HG03571 (cell line): ENCODE results near the gene LDAH.

ENCODE experiments used
- ATAC-seq: cut with Tn5 transposase; IDR thresholded peaks from one replicate; pipeline ENCODE4 v1.9.1; 2021; ENCODE audit not compliant: unreplicated experiment

LDAH gene

DNA sequence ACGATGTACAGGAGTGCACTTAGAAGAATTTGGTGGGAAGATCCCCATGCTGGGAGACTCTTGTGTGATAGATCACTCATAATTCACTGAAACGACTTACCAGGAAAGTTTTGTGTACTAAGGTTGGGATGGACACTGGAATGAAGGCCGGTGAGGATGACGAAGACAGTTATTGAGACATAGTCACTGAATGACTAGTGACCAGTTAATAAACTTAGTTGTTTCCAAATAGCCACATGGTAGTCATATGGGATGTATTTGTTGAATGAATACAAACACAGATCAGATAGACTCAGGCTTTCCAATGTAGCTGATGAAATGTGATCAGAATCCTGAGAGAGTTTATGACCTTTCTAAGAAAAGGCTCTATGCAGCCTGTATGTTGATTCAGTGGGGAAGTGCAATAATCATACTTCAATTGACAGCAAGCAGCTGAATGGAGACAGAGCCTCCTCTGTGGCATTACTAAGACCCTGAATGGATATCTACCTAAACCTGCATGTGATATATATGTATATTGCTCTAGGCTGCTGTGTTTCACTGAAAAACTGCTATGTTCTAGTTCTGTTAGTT is 135.6 kb downstream of the LDAH start:
- no peak for ATAC-seq

DNA sequence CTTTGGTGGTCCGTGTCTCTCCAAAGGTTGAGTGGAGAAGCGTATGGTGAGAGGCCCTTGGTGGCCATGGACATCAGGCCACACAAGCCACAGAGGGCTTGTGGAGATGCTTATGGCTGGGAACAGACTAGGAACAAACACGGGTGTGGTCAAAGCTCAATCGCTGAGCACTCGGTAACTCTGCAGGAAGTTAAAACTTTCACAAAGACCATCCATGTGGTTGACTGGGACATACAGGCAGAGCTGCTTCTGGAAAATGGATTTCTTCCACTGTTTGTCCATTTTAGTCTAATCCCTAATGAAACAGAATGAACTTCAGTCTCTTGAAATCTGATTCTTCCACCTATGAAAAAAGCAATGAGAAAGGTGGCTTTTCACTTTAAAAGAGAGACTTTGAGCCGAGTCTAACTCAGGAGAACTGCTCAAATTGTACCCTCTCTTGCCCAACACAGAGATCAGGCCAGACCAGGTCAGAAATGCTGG is 138.3 kb downstream of the LDAH start:
- ATAC-seq, result no peak

DNA sequence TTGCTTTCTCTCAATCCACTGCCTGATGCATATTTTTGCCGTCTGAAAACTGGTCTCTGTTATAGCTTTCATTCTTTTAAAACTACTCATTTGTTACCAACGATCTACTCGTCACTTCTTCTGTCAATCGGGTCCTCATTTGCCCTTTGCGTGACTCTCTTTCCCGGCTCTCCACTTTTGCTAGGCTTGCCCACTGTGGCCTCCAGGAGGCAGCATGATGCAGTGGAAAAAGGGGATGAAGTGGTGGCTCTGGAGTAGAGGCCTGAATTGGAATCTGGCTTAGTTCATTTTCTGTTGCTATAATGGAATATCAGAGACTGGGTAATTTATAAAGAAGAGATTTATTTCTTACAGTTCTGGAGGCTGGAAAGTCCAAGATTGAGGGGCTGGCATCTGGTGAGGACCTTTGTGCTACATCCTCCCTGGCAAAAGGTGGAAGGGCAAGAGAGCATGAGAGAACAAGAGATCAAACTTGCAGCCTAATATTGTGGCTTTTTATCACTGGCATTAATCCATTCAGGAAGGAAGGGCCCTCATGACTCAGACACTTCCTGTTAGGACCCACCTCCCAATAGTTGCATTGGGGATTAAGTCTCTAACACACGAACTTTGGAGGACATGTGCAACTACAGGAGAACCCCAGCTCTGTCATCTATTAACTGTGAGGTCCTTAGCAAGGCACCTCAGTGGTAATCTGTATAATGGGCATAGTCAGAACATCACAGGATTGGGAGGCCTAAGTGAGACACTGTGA is 140.6 kb downstream of the LDAH start:
- ATAC-seq, result no peak

DNA sequence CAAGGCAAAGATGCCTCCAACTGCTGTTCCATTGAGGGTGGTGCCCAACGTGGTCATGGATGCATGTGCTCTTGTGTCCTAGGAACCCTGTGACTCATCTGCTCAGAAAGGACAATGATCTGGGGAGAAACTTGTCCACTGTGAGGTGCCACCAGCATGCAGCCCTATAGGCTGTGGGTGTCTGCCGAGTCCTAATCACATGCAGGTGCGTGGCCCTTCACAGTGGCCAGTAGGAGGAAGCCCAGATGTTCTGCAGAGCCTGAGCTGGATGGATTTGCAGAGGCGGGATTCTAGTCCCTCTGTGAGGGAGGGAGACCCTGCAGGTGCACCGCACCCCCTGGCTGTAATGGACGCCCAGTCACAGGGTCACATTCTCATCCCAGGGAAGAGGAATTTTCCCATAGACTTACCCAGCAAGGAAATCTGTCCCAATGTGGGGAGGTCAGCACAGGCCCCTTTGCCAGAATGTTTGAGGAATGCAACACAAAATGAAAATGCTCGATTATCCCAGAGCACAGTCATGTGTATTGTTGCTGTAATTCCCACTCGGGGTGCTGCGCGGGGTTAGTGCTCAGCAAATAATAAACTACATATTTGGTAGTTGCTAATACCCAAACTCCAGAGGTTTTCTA is 142.0 kb downstream of the LDAH start:
- ATAC-seq, result no peak

DNA sequence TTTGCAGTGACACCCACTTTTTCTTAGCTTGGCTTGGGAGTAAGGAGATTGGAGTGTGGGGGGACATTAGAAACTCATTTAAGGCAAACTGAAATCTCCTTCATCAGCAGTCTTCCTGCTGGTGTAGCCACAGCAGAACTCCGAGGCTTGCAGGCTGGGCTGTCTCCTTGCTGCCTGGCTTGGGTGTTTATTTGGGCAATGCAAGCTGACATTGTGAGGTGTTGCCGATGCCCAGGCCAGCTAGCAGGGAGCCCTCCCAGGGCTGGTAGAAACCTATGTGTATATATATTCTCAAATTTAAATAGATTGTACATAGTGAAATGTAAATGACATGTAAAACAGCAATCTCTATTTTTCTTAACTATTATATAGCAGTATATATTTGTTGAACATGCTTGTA is 144.1 kb downstream of the LDAH start:
- ATAC-seq, result no peak

DNA sequence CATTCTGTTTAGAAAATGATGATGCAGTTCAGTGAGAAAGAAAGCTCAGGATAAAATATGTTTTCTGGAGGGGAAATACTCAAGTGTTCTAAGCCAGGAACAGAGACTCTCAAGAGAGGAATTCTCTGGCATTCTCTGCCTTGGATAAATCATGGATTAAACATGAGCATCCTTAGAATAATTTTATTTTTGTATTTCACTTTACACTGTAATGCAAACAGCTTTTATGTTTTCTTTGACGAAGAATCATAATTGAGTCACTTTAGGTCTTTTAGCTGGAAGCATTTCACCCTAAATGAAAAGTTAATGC is 144.9 kb downstream of the LDAH start:
- ATAC-seq, result no peak

DNA sequence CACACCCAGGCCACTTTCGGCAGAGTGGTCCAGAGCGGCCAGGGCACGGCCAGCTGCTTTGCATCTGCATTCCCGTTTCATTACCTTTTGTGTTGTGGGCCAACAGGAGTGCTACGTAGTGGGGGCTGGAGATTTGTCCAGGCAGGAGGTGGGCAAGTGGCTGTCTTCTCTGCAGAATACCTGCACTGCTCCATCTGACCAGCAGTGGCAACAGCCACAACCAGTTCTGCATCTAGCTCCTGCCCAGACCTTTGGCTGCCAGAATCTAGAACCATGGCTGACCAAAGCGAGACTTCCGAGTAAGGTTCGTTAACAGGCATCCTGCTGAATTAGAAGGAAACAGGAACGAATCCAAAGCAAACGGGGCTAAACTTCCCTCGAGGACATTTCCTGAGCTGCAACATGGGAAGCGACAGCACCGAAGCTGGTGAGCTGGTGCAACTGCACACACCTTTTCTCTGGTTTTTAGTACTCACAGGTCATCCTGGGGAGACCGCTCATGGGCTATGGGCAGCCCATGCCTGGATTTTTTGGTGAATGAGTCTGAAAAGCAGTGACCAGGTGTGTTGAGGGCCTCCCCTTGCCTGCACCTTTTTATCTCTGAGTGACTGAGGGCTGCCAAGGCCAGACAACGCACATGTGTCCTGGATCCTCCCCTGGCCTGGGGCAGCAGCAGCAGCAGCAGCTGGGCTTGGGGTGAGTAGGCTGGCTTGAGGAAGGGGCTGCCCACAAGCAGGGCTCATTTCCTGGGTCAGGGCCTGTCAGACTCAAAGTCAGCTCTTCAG is 145.4 kb downstream of the LDAH start:
- ATAC-seq, result no peak

DNA sequence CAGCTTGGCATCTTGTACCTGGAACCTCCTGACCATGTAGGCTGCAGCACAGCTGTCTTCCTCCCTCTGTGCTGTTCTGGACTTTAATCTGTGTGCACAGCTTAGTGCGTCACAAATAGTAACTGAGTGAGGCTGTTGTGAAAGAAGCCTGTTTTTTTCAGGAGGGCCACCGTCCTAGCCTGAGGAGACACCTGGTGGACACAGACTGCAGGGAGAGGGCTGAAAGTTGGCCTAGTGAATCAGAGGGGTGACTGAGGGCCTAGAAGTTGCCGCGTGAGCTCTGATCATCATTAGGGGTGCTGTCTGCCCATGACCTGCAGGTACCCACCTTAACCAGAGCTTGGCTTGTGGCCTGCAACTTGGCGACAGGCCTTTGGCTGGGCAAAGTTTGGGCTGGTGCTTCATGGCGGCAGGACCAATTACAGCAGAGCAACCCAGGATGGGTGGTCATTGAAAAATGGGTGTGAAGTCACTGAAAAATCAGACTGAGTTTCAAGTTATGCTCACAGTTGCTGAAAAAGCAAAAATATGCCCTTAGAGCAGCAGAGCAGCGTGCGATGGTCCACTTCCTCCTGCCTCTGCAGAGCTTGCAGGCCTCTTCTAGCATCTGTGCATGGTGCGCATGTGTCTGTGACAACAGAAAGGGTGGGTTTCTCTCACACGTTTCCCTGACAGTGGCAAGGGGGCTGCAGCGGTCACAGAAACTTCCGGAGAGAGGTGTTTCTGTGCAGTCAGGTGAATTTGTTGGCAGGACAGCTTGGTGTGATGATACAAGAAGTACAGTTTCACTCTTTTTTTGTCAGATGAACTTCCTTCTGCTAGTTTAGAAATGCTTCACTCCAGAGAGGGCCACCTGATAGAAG is 146.3 kb downstream of the LDAH start:
- ATAC-seq, result no peak

DNA sequence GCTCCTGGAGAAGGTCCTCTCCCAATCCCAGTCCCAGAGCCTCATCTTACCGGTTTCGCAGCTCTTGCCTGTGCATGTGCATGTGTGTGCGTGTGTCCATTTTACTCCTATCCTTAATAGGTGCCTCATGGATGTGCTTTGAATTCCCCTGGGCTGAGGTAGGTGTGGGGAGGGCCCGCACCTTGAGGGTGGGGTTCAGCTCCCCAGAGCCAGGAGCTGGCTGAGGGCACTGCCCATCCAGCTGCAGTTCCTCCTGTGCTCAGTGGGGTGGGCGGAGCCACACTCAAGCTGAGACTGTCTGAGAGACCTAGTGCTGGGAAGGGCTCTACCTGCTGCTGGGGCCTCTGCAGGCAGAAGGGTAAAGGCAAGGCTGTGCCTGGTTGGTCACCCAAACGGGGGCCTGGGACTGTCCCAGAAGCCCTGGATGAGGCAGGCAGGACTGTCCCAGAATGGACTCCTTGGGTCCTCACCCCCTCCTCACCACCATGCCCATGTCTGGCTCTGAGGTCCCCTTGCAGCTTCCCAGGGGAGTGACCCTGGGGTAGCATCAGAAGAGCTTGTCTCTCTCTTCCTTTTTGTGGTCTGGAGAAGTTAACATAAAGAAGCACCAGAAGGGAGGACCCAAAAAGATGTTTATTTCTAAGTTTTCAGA is 147.1 kb downstream of the LDAH start:
- ATAC-seq, result peak; percentile 56

DNA sequence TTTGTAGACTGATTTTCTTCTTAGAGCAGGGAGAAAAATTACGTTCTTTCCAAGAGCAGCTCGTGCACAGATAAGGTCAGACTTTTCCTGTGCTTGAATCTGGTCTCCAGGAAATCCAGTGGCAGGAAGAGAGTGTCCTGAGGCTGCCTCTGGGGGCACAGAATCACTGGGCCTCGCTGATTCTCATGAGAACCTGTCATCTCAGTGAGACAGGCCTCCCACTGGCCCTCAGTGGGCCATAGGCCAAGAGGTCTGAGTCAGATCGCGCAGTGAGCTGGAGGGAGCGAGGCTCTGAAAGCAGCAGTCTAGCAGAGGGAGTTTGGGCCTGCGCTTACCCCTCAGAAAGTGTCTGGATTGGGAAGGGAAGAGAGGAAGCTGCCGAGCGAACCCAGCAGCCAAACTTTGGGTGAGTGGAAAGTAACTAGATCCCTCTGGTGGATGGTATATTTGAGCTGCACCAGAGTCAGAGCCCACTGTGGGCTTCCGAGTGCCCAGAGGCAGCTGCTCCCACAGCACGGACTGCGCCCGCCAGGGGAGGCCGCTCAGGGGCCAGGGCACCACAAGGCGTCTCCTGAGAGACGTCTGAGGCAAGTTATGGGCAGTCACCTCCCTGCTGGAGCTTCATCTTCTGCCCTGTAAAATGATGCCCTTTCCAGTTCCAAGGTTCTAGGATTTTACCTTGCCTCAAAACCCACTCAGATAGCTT is 147.8 kb downstream of the LDAH start:
- ATAC-seq, result no peak

DNA sequence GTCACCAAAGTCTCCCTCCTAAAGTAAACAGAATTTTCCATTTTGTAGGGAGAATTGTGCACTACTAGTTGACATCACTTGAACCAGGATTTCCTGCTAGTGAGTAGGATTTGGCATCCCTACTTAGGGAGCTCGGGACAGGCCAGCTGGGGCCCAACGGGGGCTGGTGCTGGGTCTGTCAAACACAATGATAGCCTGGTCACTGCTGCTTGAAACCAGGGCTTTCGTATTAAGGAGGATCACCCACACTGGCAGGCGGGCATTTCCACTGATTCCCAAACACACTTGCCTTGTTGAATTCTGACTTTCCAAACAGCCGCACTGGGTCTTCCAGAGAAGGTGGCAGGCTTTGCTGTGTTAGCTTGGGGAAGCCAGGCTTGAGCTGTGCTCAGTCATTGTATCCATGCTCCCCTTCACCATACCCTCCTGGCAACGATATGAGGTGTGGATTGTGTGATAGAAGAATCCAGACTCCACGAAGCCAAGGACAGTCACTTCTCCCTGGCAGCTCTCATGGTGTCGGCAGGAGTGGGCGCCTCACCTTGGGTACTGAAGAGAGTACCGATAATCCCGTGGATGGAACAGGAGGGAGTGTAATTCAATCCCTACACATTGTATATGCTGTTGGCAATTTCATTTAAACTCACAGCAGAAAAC is 148.5 kb downstream of the LDAH start:
- no peak for ATAC-seq

DNA sequence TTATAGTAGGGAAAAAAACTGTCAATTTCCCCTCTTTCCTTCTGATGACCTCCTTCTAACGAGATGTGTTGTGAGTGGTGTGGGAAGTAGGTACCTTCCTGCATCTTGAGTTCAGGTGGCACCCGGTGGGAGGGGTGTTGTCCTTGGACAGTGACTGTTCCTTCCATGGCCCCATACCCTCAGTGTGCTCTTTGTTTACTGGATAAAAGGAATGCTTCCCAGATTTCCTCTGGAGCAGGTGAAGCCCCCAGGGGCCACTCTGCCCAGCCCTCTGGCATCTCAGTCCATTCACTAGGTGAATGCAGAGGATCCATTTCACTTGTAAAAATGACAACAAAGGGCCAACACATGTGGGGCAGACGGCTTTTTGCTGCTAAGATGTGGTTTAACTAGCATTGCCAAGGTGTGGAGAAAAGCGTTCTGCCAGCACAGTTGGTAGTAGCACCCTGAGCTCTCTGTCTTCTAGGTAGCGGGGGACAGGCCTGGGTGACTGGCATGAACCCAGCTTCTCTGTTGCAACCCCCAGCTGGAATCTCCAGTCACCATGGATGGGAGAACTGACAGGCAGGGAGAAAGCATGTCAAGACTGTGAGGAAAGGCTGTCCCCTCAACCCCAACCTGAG is 149.1 kb downstream of the LDAH start:
- ATAC-seq, result no peak

DNA sequence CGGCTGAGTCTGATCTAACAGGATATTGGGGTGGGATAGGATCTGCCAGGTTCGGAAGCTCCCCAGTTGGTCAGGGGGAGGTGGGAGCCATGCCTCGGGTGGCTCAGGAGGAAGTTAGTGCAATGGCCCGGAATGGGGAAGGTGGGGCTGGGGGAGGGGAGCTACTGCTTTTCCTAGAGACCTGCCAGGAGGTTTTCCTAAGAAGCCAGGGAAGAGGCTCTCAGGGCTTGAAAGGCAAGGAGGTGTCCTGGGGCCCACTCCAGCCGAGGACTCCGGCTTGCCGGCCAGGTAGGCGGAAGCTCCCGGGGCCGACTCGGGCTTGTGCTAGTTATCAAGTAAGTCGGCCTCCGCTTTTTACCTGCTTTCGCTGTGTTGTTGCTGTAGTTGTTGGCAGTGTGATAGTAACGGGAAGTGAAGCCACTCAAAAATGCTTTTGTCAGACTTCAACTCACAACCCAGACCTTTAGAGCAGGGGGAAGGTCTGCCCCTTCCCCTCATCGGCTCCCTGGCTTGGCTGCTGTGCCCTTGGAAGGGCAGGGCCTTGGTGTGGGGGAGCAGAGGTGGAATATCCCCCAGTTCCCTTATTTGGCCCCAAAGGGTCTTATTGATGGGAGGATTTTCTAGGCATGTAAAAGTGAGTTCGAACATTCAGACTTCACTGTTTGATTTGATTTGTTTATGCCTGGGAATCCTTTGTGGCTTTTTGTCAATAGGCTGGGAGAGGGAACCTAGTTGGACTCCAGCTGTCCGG is 150.5 kb downstream of the LDAH start:
- ATAC-seq, result no peak

DNA sequence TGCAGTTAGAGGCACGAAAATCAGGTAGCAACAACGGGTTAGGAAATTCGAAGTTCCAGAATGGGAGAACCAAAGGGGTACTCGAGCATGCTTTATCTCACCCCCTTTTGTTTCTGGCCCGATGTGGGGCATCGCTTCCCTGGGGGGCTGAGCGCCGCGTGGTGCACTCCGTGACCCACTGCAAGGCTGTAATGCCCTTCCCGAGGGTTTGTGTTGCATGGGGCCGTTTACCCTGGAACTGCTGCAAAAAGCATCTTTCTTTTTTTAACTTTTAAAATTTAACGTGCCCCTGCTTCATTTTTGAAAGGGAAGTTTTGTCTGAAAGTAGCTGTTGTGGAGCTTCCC is 151.2 kb downstream of the LDAH start:
- no peak for ATAC-seq

DNA sequence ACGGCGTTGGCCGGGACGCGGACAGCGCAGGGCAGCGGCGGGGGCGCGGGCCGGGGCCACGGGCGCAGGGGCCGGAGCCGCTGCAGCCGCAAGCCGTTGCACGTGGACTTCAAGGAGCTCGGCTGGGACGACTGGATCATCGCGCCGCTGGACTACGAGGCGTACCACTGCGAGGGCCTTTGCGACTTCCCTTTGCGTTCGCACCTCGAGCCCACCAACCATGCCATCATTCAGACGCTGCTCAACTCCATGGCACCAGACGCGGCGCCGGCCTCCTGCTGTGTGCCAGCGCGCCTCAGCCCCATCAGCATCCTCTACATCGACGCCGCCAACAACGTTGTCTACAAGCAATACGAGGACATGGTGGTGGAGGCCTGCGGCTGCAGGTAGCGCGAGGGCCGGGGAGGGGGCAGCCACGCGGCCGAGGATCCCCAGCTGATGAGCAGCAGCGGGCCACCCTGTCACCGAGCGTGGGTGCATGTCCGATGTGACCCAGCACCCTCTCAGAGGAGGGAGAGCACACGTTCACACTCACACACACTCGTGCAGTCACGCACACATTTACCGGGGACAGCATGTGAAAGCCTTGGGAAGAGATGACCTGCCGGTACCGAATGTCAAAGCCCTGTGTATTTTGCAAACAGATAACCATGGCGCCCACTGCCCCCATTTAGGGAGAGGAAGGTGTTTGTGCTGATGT is 151.7 kb downstream of the LDAH start:
- ATAC-seq, result no peak

DNA sequence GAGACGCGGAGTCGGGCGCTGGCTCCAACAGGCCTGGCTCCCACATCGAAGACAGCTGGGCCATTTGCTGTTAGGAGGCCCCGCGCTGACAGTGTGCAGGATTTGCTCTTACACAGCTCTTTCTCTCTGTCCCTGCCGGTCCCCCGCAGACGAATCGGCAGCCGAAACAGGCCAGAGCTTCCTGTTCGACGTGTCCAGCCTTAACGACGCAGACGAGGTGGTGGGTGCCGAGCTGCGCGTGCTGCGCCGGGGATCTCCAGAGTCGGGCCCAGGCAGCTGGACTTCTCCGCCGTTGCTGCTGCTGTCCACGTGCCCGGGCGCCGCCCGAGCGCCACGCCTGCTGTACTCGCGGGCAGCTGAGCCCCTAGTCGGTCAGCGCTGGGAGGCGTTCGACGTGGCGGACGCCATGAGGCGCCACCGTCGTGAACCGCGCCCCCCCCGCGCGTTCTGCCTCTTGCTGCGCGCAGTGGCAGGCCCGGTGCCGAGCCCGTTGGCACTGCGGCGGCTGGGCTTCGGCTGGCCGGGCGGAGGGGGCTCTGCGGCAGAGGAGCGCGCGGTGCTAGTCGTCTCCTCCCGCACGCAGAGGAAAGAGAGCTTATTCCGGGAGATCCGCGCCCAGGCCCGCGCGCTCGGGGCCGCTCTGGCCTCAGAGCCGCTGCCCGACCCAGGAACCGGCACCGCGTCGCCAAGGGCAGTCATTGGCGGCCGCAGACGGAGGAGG is 152.4 kb downstream of the LDAH start:
- ATAC-seq, result no peak
